SU-DHL-6 (cell line): Measurements from ENCODE around the gene RASGRF1.

Experiments
- H2AFZ ChIP-seq: fragments of 200-600 bp; sonication (generic); 2 replicates; pipeline ENCODE4 v1.6.1; 2014; ENCODE audit warnings: low read depth, mild to moderate bottlenecking, moderate library complexity, mixed read lengths, antibody characterized with exemption, low read length; ENCODE audit not compliant: severe bottlenecking
- H3F3A ChIP-seq: fragments of 200-600 bp; shearing (Covaris generic); 2 replicates; pipeline ENCODE4 v1.6.0; 2016; ENCODE audit warnings: antibody characterized with exemption, mild to moderate bottlenecking; ENCODE audit not compliant: insufficient read depth
- H3K27ac ChIP-seq: fragments of 200-600 bp; sonication (generic); 2 replicates; pipeline ENCODE4 v1.5.1; 2016; ENCODE audit warnings: low read depth, mild to moderate bottlenecking, low read length, moderate library complexity, mixed read lengths
- H3K27me3 ChIP-seq: fragments of 200-600 bp; sonication (generic), shearing (Covaris generic); 2 replicates; pipeline ENCODE4 v1.6.0; 2014; ENCODE audit warnings: mild to moderate bottlenecking, low read length
- H3K36me3 ChIP-seq: fragments of 200-600 bp; sonication (generic); 2 replicates; pipeline ENCODE4 v1.6.1; 2014; ENCODE audit warnings: mild to moderate bottlenecking, low read length, mixed read lengths
- H3K4me2 ChIP-seq: fragments of 300-600, 200-600 bp; shearing (Covaris generic), sonication (generic); 2 replicates; pipeline ENCODE4 v1.6.0; 2014; ENCODE audit warnings: low read length, low read depth, mild to moderate bottlenecking; ENCODE audit not compliant: poor library complexity, severe bottlenecking
- H3K4me3 ChIP-seq: fragments of 200-600 bp; sonication (generic); 2 replicates; pipeline ENCODE4 v1.5.1; 2014; ENCODE audit warnings: antibody characterized with exemption, low read length, mild to moderate bottlenecking, mixed read lengths; ENCODE audit not compliant: insufficient read depth, poor library complexity, severe bottlenecking
- H3K79me2 ChIP-seq: fragments of 200-600 bp; sonication (generic); 2 replicates; pipeline ENCODE4 v1.6.1; 2014; ENCODE audit warnings: mild to moderate bottlenecking, low read length, moderate library complexity; ENCODE audit not compliant: insufficient read depth
- H3K9ac ChIP-seq: fragments of 200-600 bp; sonication (generic); 2 replicates; pipeline ENCODE4 v1.7.0; 2014; ENCODE audit warnings: mild to moderate bottlenecking, low read length
- H3K9me2 ChIP-seq: fragments of 200-600 bp; sonication (generic); replicated peaks from 2 replicates; pipeline ENCODE4 v1.6.1; 2014; ENCODE audit warnings: low read length; ENCODE audit not compliant: insufficient read depth
- H3K9me3 ChIP-seq: fragments of 200-600 bp; sonication (generic); 2 replicates; pipeline ENCODE4 v1.6.1; 2014; ENCODE audit warnings: low read length, mixed read lengths; ENCODE audit not compliant: insufficient read depth
- H4K20me1 ChIP-seq: fragments of 200-600 bp; sonication (generic); 2 replicates; pipeline ENCODE4 v1.6.1; 2014; ENCODE audit warnings: low read depth, mild to moderate bottlenecking, antibody characterized with exemption, low read length, moderate library complexity, mixed read lengths
- EZH2phosphoT487 ChIP-seq: fragments of 200-600 bp; sonication (generic), shearing (Covaris generic); conservative IDR thresholded peaks from 2 replicates; pipeline ENCODE4 v1.6.1; 2018; ENCODE audit warnings: mild to moderate bottlenecking, antibody characterized with exemption, low read length, moderate library complexity, mixed read lengths
- TF ChIP-seq, protein P1 (sequence below): fragments of 200-600 bp; sonication (generic); IDR thresholded peaks from one replicate; pipeline ENCODE4 v1.5.1; 2017; ENCODE audit warnings: antibody characterized with exemption, mild to moderate bottlenecking, low read length, moderate library complexity; ENCODE audit not compliant: insufficient read depth, poor library complexity, severe bottlenecking

The RASGRF1 gene

DNA sequence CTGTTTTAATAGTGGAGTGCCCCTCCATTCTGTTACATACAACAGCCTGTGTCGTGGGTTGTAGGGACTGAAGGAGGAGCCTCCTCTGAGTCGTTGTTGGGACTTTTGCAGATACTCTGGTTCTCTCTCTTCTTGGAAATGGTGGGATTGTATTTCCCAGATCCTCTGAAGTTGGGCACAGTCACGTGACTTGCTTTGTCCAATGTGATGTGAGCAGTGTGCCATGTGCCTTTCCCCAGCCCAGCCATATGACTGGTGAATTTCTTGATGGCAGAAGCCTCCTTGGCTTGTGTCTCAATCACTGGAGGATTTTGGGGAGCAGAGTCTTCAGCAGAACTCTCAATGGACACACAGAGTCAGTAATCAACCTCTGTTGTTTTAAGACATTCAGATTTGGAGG is 36.2 kb downstream of the RASGRF1 start:
- Histone ChIP-seq H3K9me2 (no peaks in the 10 kb centered on the region), H2AFZ (no peak overlapping the region), H3K36me3 (no peaks in the 10 kb centered on the region), H3K4me2 (no peak overlapping the region), H3F3A (no peaks in the 10 kb centered on the region), H3K9ac (no peak overlapping the region), H3K79me2 (no peaks in the 10 kb centered on the region), H3K9me3 (no peaks in the 10 kb centered on the region), H3K27ac (no peak overlapping the region), H4K20me1 (no peaks in the 10 kb centered on the region), H3K27me3 (no peaks in the 10 kb centered on the region), H3K4me3 (no peak overlapping the region)
- TF ChIP-seq, protein P1, sequence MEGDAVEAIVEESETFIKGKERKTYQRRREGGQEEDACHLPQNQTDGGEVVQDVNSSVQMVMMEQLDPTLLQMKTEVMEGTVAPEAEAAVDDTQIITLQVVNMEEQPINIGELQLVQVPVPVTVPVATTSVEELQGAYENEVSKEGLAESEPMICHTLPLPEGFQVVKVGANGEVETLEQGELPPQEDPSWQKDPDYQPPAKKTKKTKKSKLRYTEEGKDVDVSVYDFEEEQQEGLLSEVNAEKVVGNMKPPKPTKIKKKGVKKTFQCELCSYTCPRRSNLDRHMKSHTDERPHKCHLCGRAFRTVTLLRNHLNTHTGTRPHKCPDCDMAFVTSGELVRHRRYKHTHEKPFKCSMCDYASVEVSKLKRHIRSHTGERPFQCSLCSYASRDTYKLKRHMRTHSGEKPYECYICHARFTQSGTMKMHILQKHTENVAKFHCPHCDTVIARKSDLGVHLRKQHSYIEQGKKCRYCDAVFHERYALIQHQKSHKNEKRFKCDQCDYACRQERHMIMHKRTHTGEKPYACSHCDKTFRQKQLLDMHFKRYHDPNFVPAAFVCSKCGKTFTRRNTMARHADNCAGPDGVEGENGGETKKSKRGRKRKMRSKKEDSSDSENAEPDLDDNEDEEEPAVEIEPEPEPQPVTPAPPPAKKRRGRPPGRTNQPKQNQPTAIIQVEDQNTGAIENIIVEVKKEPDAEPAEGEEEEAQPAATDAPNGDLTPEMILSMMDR: no peak
- TF ChIP-seq EZH2phosphoT487: no peak

DNA sequence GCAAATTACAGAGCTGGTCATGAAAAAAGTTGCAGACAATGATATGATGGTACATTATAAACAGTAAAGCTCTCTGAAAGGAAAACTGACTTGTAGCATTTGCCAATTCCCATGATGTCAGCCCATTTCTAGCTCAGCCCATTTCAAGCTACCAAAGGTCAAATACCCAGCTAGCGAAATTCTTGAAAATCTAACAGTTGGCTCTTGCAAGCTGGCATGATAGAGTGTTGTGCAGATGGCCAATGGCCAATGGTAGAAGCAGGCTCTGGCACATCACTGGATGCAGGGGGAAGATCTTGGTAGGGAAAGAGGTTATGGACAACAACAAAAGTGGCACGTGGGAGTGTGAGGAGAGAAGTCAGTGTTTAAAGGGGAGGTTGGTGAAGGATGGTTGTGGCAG is 36.7 kb downstream of the RASGRF1 start:
- Histone ChIP-seq H4K20me1 (no peaks in the 10 kb centered on the region), H3K4me2 (no peak overlapping the region), H3K9me3 (no peaks in the 10 kb centered on the region), H3K9me2 (no peaks in the 10 kb centered on the region), H3F3A (no peaks in the 10 kb centered on the region), H3K79me2 (no peaks in the 10 kb centered on the region), H3K27ac (no peak overlapping the region), H2AFZ (no peak overlapping the region), H3K9ac (no peak overlapping the region), H3K4me3 (no peak overlapping the region), H3K36me3 (no peaks in the 10 kb centered on the region), H3K27me3 (no peaks in the 10 kb centered on the region)
- TF ChIP-seq, protein P1: no peak
- no peak for TF ChIP-seq EZH2phosphoT487

DNA sequence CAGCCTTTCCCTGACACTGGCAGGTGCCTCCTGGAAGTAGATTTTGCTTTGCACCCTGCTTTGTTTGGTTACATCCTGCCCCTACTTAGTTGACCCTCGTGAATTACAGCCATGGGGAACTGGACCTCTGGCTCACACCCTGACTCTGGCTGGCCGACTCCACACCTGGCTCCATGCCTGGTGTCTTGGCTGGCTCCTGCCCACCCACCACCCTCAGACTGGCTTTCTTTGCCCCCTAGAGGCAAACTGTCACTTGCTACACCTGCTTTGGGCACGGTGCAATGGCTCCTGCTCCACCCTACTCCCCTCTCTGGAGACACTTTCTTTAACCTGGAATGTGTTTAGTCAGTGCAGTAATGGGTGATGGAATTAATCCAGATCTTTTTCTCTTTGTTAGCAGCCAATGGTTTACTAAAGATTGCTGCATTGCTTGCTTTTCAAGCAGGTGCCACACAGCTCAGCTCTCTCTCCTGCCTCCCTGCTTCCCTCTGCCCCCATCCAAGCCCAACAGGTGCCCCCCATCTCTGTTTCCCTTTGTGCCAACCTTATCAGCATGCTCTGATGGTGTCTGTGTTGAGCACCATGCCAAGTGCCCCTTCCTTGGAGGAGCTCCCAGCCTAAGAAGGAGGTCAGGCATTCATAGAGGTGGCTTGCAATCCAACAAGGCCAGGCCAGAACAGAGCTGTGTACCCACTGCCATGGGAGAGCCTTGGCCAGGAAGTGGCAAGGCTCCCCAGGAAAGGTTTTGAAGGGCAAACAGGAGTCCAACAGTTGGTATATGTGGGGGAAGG is 38.4 kb downstream of the RASGRF1 start:
- no peaks in the 10 kb centered on the region for H3K9me3 ChIP-seq
- H3K4me3 ChIP-seq: no peak overlapping the region
- no peaks in the 10 kb centered on the region for H3K9me2 ChIP-seq
- no peak overlapping the region for H3K4me2 ChIP-seq
- no peaks in the 10 kb centered on the region for H3K36me3 ChIP-seq
- no peak overlapping the region for H3K9ac ChIP-seq
- H4K20me1 ChIP-seq: no peaks in the 10 kb centered on the region
- no peaks in the 10 kb centered on the region for H3F3A ChIP-seq
- TF ChIP-seq, protein P1: no peak
- no peak for TF ChIP-seq EZH2phosphoT487
- no peaks in the 10 kb centered on the region for H3K27me3 ChIP-seq
- H2AFZ ChIP-seq: no peak overlapping the region
- H3K79me2 ChIP-seq: no peaks in the 10 kb centered on the region
- H3K27ac ChIP-seq: no peak overlapping the region
